Vagina (tissue), 2 donors: ENCODE data around the gene VPS35L.

Experiments used
- POLR2A ChIP-seq, 2 donors: fragments of 450-650 bp; IDR thresholded peaks; one replicate each; pipeline ENCODE4 v1.6.1; 2017; ENCODE audit warnings: antibody characterized with exemption in 2 of 2, mild to moderate bottlenecking in 2 of 2, moderate library complexity in 2 of 2
- POLR2AphosphoS5 ChIP-seq, 2 donors: sonication (generic); formaldehyde crosslinking; IDR thresholded peaks; one replicate each; pipeline ENCODE4 v1.9.0; 2017; ENCODE audit warnings: antibody characterized with exemption in 2 of 2, mild to moderate bottlenecking in 2 of 2, low read depth in 1 of 2; ENCODE audit not compliant: insufficient read depth in 1 of 2
- TF ChIP-seq, protein P1 (sequence below), 3 experiments: fragments of 450-650 bp in 2 of 3; fragments of 200-600 bp in 1 of 3; sonication (generic) in 1 of 3; IDR thresholded peaks; one replicate each; pipeline ENCODE4 v1.5.1; 2017 to 2019; ENCODE audit warnings: antibody characterized with exemption in 3 of 3, mild to moderate bottlenecking in 2 of 3, moderate library complexity in 2 of 3

DNA sequence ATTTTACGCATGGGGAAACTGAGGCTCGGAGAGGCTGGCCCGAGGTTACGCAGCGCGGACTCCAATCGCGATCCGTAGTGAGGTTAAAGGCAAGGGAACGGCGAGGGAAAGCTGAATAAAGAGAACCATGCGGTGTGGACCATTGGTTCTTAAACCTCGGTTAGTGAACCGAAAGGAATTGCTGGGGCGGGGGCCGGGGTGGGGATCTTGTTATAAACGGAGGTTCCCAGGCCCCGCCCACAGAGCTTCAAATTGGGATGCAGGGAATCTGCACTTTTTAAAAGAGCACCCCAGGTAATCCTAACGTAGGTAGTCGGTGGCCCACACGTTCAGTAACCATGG, 163.1 kb downstream of the VPS35L start:
- TF ChIP-seq, protein P1, sequence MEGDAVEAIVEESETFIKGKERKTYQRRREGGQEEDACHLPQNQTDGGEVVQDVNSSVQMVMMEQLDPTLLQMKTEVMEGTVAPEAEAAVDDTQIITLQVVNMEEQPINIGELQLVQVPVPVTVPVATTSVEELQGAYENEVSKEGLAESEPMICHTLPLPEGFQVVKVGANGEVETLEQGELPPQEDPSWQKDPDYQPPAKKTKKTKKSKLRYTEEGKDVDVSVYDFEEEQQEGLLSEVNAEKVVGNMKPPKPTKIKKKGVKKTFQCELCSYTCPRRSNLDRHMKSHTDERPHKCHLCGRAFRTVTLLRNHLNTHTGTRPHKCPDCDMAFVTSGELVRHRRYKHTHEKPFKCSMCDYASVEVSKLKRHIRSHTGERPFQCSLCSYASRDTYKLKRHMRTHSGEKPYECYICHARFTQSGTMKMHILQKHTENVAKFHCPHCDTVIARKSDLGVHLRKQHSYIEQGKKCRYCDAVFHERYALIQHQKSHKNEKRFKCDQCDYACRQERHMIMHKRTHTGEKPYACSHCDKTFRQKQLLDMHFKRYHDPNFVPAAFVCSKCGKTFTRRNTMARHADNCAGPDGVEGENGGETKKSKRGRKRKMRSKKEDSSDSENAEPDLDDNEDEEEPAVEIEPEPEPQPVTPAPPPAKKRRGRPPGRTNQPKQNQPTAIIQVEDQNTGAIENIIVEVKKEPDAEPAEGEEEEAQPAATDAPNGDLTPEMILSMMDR (IDR thresholded peaks at IDR 0.05), result no peak
- TF ChIP-seq POLR2A (IDR thresholded peaks at IDR 0.05), result no peak
- no peak for TF ChIP-seq POLR2AphosphoS5 (IDR thresholded peaks at IDR 0.05; ENCODE audit: insufficient read depth in 1 of 2, low read depth in 1 of 2)
